Measurements from ENCODE around the gene CHST8.
"Not testable (repeated sequence)": the region's sequence is repeated elsewhere in the genome, so short reads cannot be mapped to it uniquely, and the experiment has no call there.

CHST8 gene

GRCh38 chr19:33814181-33815165, 192.7 kb downstream of the CHST8 start:
- no peak for DNase-seq

DNA sequence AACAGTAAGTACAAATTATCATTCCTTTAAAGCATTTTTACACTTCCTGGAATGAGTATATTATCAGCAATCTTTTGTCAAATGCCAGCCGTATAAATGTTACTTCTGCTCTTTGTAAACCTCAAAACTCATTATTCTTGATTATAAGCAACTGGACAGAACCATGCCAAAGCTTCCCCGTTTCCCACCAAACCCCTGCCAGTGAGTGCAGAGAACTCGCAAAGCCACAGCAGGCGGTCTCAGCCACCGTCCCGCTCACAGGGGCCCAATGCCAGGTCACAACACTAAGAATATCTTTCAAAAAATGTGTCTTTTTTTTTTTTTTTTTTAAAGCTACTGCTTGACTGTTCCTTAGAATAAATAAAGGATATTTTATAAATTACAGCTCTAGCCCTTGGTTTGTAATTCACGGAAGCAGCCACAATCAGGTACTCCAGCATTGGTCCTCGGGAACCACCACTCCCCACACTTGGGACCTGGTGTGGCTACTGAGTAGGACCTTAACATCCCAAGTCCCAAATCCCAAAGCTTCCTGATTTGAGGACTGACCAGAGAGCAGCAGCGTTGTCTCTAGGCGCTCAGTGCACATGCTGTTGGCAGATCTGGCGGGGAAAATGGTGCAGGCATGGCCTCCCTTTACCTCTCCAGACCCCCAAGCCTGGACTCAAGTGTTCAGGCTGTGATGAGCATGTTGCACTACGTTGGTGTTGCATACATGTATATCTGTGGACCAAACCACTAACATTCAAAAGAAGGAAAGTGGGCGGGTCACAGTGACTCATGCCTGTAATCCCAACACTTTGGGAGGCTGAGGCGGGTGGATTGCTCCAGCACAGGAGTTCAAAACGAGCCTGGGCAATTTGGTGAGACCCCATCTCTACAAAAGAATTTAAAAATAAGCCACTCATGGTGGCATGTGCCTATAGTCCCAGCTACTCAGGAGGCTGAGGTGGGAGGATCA, 193.9 kb downstream of the CHST8 start:
- DNase-seq = peak; percentile 42

GRCh38 chr19:33818411-33818810, 196.7 kb downstream of the CHST8 start:
- no peak for DNase-seq

DNA sequence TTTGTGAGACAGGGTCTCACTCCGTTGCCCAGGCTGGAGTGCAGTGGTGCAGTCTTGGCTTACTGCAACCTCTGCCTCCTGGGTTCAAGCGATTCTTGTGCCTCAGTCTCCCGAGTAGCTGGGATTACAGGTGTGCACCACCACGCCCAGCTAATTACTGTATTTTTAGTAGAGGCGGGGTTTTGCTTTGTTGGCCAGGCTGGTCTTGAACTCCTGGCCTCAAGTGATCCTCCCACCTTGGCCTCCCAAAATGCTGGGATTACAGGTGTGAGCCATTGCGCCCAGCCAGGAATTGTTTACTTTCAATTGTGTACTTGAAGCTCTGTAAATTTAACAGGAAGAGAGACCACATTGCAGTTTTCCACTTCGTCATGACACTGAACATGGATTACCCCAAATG, 197.3 kb downstream of the CHST8 start:
- DNase-seq = not testable (repeated sequence)

- no peak for DNase-seq
Measured at GRCh38 chr19:33819506-33819879, 197.7 kb downstream of the CHST8 start.

DNA sequence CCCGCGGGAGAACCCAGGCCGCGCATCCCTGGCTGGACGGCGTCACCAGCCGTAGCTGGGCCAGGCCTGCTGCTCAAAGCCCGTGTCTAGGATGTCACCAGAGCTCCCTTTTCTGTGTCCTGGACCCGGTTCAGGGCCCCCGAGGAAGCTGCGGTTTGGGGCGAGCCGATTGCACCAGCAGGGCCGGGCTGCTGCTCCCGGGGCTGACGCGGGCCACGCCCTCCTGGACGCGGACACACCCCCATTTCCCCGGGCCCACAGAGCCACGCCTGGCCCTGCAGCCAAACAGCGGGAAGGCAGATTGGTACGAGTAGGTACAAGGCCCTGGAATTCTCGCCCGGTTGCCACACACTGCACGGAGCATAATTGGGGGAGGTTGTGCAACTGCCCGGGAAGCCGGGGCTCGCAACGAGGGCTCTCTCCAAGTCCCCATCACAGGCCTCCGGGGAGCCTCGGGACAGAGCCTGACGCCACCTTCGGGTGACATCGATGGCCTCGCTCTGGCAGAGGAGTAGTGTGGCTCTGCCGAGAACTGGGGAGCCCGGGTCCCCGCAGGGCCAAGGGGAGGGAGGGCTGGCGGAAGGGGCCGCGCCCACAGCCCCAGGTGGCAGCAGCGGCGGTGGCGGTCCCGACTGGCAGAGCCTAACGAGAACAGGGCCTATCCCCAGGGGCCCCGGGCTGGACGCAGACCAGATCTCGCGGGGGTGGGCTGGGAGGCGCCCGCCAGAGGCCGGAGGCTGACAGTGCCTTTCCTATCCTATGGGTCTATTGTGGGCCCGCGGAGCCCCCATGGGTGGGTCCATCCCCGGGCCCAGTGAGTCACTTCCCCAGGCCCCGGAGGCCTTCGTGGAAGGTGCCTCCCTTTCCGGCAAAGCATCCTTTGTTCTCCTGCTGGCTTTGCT, 198.4 kb downstream of the CHST8 start:
- peak; percentile 83 for DNase-seq

DNA sequence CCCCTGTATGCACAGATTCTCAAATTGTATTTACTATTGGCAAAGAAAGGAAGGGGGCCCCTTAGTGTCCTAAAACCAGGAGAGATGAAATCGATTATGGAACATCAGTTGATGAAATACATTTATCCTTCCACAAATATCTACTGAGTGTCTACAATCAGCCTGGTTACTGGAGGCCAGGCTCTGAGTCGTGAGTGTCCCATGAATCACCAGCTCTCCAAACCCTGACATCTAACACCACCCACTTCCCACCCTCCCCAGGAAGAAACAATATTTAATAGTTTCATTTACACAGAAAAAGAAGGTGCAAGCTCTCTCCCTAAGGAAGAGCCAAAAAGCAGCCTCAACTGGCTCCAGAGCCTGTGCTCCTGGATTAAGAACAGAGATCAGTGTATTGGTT, 200.1 kb downstream of the CHST8 start:
- DNase-seq = no peak
